ENCODE results near the gene RBMS1. TPM values are rescaled to one million over a fixed set of nuclear protein-coding genes. Genes with fewer than 3 reads are reported as not detected.
"Not testable (repeated sequence)": the region's sequence is repeated elsewhere in the genome, so short reads cannot be mapped to it uniquely, and the experiment has no call there.

Gene RBMS1
- total RNA-seq, 1 donor: 121 TPM

DNA sequence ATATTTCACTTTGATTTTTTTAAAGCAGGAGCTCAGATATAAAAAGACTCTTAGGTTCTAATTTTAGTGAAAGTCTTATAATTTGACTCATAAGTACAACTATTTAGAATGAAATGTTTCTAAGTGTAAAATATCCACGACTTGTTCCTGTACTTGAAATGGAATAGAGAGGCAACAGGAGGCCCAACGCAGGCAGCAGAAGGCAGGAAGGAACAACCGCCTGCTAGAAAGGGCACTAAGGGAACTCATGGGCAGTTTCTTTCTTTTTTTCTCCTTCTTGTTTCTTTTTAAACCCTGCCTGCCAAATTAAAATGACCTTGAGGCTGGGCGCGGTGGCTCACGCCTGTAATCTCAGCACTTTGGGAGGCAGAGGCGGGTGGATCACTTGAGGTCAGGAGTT lies 51.0 kb downstream of the RBMS1 start:
- no peak for DNase-seq (ENCODE audit: low read depth)
- no peak for TF ChIP-seq CTCF (IDR thresholded peaks at IDR 0.05; ENCODE audit: insufficient read depth, low read depth, low read length)
- H3K4me3 ChIP-seq (ENCODE audit: low read depth, low read length): no peak overlapping the region

GRCh38 chr2:160440888-160441287 lies 52.7 kb downstream of the RBMS1 start:
- H3K4me3 ChIP-seq (ENCODE audit: low read depth, low read length): no peak overlapping the region
- peak; percentile 27 for DNase-seq (ENCODE audit: low read depth)
- no peak for TF ChIP-seq CTCF (IDR thresholded peaks at IDR 0.05; ENCODE audit: insufficient read depth, low read depth, low read length)

DNA sequence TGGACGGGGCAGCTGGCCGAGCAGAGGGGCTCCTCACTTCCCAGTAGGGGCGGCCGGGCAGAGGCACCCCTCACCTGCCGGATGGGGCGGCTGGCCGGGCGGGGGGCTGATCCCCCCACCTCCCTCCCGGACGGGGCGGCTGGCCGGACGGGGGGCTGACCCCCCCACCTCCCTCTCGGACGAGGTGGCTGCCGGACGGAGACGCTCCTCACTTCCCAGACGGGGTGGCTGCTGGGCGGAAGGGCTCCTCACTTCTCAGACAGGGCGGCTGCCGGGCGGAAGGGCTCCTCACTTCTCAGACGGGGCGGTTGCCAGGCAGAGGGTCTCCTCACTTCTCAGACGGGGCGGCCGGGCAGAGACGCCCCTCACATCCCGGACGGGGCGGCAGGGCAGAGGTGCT lies 54.6 kb downstream of the RBMS1 start:
- H3K4me3 ChIP-seq (ENCODE audit: low read depth, low read length); DNase-seq (ENCODE audit: low read depth): not testable (repeated sequence)

- no peak overlapping the region for H3K4me3 ChIP-seq (ENCODE audit: low read depth, low read length)
- DNase-seq (ENCODE audit: low read depth): no peak
- TF ChIP-seq CTCF (IDR thresholded peaks at IDR 0.05; ENCODE audit: insufficient read depth, low read depth, low read length): no peak
These were observed 56.3 kb downstream of the RBMS1 start for GRCh38 chr2:160437273-160437672.

GRCh38 chr2:160434254-160434948 lies 59.2 kb downstream of the RBMS1 start:
- no peak for TF ChIP-seq CTCF (IDR thresholded peaks at IDR 0.05; ENCODE audit: insufficient read depth, low read depth, low read length)
- DNase-seq (ENCODE audit: low read depth): no peak
- H3K4me3 ChIP-seq (ENCODE audit: low read depth, low read length): no peak overlapping the region

DNA sequence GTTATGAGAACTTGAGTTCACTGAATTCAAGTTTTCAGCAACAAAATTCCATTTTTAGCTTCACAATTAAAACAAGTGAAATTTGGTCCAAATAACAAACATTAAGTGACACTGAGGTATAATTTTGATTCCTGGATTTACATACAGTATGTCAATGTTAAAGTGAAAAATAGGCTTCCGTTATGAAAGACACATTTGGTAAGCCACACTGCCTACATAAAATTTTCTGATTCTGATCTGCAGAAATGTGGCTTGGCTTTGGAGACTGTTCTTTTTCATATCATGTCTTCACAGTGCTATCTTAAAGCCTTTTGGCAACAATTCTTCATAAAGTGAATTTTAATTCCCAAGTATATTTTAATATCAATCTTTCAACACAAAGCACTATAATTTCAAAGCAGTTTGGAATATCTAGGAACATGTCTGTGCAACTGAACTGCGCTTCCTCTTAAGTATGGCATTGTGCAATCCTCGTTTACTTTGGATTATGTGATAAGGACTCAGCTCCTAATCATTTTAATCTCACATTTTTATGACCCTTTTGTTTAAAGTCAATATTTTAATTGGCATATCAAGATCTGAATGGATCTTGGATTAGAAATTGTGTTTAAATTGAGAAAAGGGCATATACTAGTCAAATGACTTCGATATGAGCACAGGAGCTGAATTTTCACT lies 60.0 kb downstream of the RBMS1 start:
- H3K4me3 ChIP-seq (ENCODE audit: low read depth, low read length): no peak overlapping the region
- DNase-seq (ENCODE audit: low read depth): peak; percentile 69
- TF ChIP-seq CTCF (IDR thresholded peaks at IDR 0.05; ENCODE audit: insufficient read depth, low read depth, low read length): no peak

- H3K4me3 ChIP-seq (ENCODE audit: low read depth, low read length): no peak overlapping the region
- TF ChIP-seq CTCF (IDR thresholded peaks at IDR 0.05; ENCODE audit: insufficient read depth, low read depth, low read length): no peak
- DNase-seq (ENCODE audit: low read depth): peak; percentile 35
These were observed 61.0 kb downstream of the RBMS1 start for GRCh38 chr2:160432633-160433032.

Data from fibroblast of villous mesenchyme (primary cell).